ENCODE results near the gene PRDX4.

DNA sequence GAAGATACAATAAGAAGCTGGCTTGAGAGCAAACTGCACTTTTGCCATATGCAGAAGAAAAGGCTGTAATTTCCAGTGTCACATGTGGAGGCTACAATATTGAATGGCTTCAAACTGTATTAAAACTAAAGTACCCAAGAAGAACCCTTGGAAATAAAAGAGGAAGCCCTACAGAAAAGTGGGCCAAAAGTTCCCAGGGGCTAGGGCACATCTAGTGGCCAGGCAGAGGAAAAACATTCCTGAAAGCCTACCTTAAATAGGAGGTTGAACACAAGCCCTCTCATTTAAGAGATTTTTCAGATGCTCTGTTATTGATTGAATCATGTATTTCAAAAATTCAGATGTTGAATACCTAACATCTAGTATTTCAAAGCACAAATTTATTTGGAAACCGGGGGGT lies 40.6 kb upstream of the PRDX4 start:
- TF ChIP-seq, protein P1, sequence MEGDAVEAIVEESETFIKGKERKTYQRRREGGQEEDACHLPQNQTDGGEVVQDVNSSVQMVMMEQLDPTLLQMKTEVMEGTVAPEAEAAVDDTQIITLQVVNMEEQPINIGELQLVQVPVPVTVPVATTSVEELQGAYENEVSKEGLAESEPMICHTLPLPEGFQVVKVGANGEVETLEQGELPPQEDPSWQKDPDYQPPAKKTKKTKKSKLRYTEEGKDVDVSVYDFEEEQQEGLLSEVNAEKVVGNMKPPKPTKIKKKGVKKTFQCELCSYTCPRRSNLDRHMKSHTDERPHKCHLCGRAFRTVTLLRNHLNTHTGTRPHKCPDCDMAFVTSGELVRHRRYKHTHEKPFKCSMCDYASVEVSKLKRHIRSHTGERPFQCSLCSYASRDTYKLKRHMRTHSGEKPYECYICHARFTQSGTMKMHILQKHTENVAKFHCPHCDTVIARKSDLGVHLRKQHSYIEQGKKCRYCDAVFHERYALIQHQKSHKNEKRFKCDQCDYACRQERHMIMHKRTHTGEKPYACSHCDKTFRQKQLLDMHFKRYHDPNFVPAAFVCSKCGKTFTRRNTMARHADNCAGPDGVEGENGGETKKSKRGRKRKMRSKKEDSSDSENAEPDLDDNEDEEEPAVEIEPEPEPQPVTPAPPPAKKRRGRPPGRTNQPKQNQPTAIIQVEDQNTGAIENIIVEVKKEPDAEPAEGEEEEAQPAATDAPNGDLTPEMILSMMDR (IDR thresholded peaks at IDR 0.05), result no peak
- no peak for TF ChIP-seq POLR2AphosphoS5 (IDR thresholded peaks at IDR 0.05)
- no peak for TF ChIP-seq POLR2A (IDR thresholded peaks at IDR 0.05)

Data from suprapubic skin (tissue), 4 donors.